ENCODE data around the gene C20orf96. TPM values are rescaled to one million over a fixed set of nuclear protein-coding genes. Genes with fewer than 3 reads are reported as not detected.
"Not testable (repeated sequence)": the region's sequence is repeated elsewhere in the genome, so short reads cannot be mapped to it uniquely, and the experiment has no call there.

Gene C20orf96
- total RNA-seq, 1 donor, result 1.3 TPM

GRCh38 chr20:259981-260380, 30.6 kb downstream of the C20orf96 start:
- H3K4me3 ChIP-seq (ENCODE audit: low read depth, low read length), result no peak overlapping the region
- no peak for DNase-seq (ENCODE audit: low read depth)
- TF ChIP-seq, protein P1, sequence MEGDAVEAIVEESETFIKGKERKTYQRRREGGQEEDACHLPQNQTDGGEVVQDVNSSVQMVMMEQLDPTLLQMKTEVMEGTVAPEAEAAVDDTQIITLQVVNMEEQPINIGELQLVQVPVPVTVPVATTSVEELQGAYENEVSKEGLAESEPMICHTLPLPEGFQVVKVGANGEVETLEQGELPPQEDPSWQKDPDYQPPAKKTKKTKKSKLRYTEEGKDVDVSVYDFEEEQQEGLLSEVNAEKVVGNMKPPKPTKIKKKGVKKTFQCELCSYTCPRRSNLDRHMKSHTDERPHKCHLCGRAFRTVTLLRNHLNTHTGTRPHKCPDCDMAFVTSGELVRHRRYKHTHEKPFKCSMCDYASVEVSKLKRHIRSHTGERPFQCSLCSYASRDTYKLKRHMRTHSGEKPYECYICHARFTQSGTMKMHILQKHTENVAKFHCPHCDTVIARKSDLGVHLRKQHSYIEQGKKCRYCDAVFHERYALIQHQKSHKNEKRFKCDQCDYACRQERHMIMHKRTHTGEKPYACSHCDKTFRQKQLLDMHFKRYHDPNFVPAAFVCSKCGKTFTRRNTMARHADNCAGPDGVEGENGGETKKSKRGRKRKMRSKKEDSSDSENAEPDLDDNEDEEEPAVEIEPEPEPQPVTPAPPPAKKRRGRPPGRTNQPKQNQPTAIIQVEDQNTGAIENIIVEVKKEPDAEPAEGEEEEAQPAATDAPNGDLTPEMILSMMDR (IDR thresholded peaks at IDR 0.05; ENCODE audit: insufficient read depth, low read depth, low read length), result no peak

DNA sequence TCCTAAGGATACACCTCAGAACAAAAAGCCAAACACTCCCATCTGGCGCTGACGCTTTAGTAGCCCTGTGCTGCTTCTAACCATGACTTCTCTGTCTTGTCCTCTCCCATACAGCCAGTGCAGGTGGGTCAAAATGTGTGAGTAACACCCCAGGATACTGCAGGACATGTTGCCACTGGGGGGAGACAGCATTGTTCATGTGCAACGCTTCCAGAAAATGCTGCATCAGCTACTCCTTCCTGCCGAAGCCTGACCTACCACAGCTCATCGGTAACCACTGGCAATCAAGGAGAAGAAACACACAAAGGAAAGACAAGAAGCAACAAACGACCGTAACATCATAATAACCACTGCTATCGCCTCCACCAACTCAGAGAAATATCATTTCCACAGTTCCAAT, 31.6 kb downstream of the C20orf96 start:
- TF ChIP-seq, protein P1 (IDR thresholded peaks at IDR 0.05; ENCODE audit: insufficient read depth, low read depth, low read length), result peak; percentile 47
- DNase-seq (ENCODE audit: low read depth), result peak; percentile 36
- H3K4me3 ChIP-seq (ENCODE audit: low read depth, low read length), result no peak overlapping the region

GRCh38 chr20:258269-258858, 32.2 kb downstream of the C20orf96 start:
- TF ChIP-seq, protein P1 (IDR thresholded peaks at IDR 0.05; ENCODE audit: insufficient read depth, low read depth, low read length), result no peak
- DNase-seq (ENCODE audit: low read depth), result no peak
- H3K4me3 ChIP-seq (ENCODE audit: low read depth, low read length), result no peak overlapping the region

DNA sequence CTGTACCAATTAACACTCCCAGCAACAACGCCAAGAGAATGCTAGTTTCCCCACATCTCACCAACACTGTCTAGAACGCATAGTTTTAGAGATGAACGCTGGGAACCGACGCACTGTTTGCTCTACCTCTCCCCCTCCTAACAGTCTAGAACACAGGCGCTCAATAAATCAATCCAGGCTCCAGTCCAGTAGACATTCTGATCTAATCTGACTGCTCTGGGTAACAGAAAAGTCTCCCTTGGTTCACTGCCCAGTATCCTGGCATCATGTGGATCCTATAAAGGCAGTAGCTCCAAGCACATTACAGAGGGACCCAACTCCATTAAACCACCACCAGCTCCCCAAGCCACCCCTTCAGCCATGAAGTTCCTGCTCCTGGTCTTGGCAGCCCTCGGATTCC, 33.1 kb downstream of the C20orf96 start, which contains the start of gene DEFB132:
Gene DEFB132 (plus strand): TSS at position 306 of the 400 bp plus-strand sequence. CDS start 55 bp downstream, at position 361.
- TF ChIP-seq, protein P1 (IDR thresholded peaks at IDR 0.05; ENCODE audit: insufficient read depth, low read depth, low read length), result no peak
- no peak for DNase-seq (ENCODE audit: low read depth)
- H3K4me3 ChIP-seq (ENCODE audit: low read depth, low read length), result no peak within 1 kb of the TSS

DNA sequence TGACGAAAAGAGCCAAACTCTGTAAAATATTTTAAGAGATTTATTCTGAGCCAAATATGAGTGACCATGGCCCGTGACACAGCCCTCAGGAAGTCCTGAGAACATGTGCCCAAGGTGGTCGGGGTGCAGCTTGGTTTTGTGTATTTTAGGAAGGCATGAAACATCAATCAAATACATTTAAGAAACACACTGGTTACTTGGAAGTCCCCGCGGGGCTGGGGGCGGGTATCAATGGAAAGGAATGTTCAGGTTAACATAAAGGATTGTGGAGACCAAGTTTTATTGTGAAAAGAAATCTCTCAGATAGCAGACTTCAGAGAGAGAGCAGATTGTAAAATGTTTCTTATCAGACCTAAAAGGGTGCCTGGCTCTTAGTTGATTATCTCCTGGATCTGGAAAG, 37.1 kb downstream of the C20orf96 start:
- not testable (repeated sequence) for H3K4me3 ChIP-seq (ENCODE audit: low read depth, low read length); DNase-seq (ENCODE audit: low read depth)

- TF ChIP-seq, protein P1 (IDR thresholded peaks at IDR 0.05; ENCODE audit: insufficient read depth, low read depth, low read length), result no peak
- H3K4me3 ChIP-seq (ENCODE audit: low read depth, low read length), result no peak overlapping the region
- DNase-seq (ENCODE audit: low read depth), result no peak
Measured at GRCh38 chr20:252801-253200, 37.7 kb downstream of the C20orf96 start.

GRCh38 chr20:251354-251753, 39.2 kb downstream of the C20orf96 start:
- no peak for DNase-seq (ENCODE audit: low read depth)
- TF ChIP-seq, protein P1 (IDR thresholded peaks at IDR 0.05; ENCODE audit: insufficient read depth, low read depth, low read length), result no peak
- H3K4me3 ChIP-seq (ENCODE audit: low read depth, low read length), result no peak overlapping the region
